HG03558 (cell line): ENCODE results near the gene KIF18A.
"Not testable (repeated sequence)": the region's sequence is repeated elsewhere in the genome, so short reads cannot be mapped to it uniquely, and the experiment has no call there.

Source experiments
- ATAC-seq: cut with Tn5 transposase; IDR thresholded peaks from one replicate; pipeline ENCODE4 v1.9.1; 2021; ENCODE audit warnings: moderate number of reproducible peaks; ENCODE audit not compliant: unreplicated experiment; ENCODE audit errors: extremely low read depth

KIF18A gene

GRCh38 chr11:28107750-28108618 is at the start of gene KIF18A, which contains the start of gene METTL15:
Gene KIF18A, minus strand, starts transcription at chr11:28108156. Its CDS starts 10,209 bp downstream, at chr11:28097947.
Gene METTL15, plus strand, starts transcription at chr11:28108388. Its CDS starts 4,947 bp downstream, at chr11:28113335.
- ATAC-seq: peak; percentile 94

- no peak for ATAC-seq
These were observed 45.6 kb upstream of the KIF18A start for GRCh38 chr11:28153586-28153985.

- ATAC-seq: no peak
These were observed 44.8 kb upstream of the KIF18A start for GRCh38 chr11:28152743-28153142.

DNA sequence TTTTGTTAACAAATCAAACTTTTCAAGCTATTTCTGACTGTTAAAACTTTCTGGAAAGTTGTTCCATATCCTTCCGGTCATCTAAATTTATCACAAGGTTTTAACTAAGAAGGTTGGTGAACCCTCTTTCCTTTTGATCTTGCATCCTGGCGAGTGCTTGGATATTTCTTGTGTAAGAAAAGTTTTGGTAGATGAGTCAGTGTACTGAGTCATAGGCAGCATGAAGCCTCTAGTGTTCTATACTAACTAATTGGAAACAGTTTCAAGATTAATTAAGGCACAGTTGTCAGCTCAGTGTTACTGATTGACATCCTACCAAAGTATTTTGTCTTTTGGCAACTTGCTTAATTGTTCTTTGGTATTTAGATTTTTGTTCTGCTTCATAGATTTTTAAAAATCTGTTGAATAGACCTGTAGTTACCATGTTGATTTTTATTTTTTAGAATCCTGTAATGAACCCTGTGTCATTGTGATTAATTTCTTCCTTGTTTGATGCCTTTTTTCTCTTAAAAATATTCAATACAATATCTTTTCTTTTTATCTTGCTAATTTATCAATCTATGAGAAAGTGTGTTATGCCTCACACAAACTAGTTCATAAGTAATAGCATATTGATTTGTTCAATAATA is 38.3 kb upstream of the KIF18A start:
- ATAC-seq: no peak

- no peak for ATAC-seq
These were observed 36.9 kb upstream of the KIF18A start for GRCh38 chr11:28144808-28145207.

DNA sequence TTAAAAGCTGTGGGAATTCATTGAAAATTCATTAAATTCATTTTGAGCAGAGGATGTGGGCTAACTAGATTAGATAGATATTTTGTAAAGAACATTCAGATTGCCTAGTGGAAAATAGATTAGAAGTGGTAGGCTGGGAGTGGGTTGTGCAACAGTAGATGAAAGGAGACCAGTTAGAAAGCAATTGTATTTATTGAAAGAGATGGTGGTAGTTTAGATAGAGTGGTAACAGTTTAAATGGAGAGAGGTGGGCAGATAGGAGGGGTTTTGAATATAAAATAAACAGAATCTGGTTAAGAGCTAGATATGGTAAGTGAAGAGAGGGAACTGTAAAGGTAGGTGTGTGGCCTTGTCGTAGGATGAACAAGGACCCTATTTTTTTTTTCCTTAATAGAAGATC is 34.8 kb upstream of the KIF18A start:
- ATAC-seq: no peak

DNA sequence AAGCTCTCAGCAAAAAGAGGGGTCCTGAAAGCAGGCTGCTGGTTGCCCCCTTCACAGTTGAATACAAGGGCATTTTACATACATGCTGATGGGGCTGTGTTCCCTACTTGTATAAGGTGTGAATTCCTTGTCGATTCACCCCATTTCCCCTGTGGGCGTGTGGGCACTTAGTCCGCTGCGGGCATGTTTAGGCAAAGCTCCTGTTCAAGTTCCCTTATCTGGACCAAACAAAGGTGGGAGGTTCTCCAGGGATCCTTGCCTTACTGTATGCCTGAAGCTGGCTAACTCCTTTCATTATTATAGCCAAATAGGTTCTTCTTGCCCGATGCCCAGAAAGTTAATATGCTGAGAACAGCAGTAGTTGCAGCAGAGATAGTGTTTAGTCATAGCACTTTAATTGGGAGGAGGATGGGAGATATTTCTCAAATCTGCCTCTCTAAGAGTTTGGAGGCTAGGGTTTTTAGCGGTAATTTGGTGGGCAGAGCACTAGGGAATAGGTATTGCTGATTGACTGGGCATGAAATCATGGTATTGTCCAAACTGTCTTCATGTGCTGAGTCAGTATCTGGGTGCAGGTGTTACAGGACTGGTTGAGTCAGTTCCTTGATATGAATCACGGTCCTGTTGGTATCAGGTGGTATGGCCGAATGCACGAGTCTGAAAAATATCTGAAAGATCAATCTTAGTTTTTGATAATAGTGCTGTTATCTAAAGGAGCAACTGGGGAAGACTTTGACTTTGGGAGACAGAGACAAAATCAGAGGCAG is 32.9 kb upstream of the KIF18A start:
- ATAC-seq: no peak

DNA sequence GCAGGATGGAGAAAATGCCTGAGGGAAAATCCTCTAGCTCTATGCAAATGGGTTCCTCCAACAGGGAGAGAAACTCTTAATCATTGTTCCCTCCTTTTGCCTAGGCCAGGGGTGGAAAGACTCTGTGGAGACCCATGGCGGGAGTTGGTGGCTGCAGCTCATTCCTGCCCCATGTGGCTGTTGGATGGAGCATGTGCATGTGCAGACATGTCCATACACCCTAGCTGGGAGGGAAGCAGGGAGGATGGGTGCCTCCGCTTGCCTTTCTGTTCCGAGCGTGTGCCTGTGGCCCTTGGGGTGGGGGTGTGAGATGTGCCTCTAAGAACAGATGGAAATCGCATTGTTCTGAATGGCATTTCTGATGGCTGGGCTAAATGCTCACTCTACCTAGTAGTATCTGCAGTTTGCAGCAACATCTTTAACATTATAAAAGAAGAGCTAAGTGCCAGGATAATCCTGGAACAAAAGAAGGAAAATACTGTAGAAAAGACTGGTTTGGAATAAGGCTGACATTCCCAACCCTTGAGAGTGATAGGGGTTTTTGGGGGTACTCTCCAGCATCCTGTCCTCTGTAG is 32.0 kb upstream of the KIF18A start:
- no peak for ATAC-seq

GRCh38 chr11:28137832-28138231 is 29.9 kb upstream of the KIF18A start:
- ATAC-seq: no peak

DNA sequence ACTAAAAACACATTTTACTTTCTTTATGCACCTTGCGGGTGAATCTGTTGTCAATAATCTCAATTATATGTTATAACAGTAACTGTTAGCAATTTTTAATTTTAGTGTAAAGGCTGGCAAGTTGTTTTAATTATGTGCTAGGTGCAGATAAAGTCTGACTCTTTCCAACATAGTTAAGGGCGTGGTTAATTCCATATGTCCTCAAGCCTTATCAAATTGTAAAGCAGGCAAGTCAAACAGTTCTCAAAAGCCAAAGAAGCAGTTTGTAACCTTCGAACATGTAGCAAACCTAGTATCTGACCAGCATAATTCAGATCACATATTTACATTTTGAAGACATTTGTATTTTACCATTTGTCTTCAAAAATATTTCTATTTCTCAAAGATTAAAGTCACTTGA is 29.4 kb upstream of the KIF18A start:
- ATAC-seq: no peak

GRCh38 chr11:28136157-28136556 is 28.2 kb upstream of the KIF18A start:
- ATAC-seq: not testable (repeated sequence)

- no peak for ATAC-seq
These were observed 25.2 kb upstream of the KIF18A start for GRCh38 chr11:28133146-28133545.

DNA sequence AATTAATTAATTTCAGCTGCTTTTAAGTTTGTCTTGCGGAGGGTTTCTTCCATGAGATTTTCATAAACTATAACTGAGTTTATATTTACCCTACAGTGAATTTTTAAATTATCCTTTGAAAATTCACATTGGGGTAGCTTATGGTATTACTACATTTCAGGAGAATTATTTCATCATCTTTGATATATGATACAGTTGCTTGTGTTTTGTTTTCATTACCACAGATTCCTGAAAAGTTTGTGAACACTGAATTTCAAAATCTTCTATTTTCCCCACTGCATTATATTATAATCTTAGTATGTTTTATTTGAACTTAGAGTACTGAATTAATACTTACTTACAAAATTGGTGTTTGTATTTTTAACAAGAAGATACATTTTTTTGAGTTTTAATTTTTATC is 24.6 kb upstream of the KIF18A start:
- no peak for ATAC-seq

- no peak for ATAC-seq
These were observed 15.2 kb upstream of the KIF18A start for GRCh38 chr11:28123151-28123581.

DNA sequence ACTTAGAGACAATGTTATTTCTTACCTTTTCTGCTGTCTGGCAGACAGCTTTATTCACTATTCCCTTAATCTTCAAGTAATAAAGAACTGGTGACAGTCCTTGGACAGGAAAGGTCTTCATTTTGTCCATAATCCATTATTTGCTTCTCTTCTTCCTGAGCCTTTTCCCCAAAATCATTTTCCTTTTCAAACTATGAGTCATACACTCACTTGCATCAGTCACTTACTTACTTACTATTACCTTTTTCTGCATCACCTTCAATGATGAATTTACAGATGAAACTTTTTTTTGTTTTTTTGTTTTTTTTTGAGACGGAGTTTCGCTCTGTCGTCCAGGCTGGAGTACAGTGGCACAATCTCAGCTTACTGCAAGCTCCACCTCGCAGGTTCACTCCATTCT is 9.8 kb upstream of the KIF18A start:
- no peak for ATAC-seq

DNA sequence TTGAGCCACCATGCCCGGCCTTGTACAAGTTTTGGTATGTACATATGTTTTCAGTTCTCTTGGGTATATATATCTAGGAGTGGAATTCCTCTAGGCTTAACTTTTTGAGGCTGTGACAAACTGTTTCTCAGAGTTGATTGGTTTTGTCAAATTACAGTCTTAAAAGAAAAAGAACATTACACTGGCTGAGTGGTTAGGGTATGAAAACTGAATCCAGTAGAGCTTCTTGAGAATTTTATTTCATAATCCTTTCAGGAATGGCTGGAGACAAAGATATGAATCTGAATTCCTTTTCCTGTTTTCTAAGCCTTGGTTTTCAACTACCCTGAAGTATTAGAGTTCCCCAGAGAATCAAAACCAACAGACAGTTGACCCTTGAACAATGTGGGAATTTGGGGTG is 6.8 kb upstream of the KIF18A start:
- no peak for ATAC-seq

DNA sequence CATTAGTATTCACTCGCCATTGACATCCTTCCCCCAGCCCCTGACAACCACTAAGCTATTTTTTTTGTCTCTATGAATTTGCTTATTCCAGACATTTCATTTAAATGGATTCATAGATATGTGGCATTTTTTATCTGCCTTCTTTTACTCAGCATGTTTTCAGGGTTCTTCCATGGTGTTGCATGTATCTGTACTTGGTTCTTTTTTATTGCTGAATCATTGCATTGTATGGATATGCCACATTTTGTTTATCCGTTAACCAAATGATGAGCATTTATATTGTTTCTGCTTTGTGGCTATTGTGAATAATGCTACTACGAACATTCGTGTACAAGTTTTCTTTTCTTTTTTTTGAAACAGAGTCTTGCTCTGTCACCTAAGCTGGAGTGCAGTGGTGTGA is 6.2 kb upstream of the KIF18A start:
- ATAC-seq: no peak

- no peak for ATAC-seq
These were observed 2.9 kb upstream of the KIF18A start for GRCh38 chr11:28110821-28111200.

DNA sequence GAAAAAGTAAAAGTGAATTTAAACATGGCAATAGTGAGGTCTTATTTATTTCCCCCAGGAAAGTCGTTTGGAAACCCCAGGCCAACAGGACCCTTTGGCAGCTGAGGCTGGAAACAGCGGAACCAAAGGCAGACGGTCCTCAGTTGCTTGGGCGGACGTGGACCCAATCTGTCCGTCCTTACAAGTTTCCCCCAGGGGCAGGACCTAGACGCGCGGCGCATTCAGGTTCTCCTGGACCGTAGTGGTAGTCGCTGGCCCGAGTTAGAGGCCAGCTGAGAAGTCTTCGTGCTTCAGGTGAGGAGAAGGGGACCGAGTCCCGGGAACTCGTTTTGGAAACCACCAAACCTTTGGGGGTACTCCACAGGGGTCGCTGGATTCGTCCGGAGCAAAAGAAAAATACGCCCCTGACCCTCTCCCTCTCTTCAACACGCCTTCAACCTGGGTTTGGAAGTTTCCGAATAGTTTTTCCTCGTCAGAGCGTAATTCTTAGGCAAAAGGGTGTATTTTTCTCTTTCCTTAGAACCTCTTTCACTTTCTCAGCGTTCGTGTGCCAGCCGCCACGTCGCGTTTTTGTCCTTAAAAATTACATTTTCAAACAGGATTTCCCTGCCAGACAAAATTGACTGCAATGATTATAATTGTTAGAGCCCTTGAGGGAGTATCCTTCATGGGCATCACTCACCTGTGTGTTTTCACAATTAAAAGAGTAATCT is 2.3 kb upstream of the KIF18A start:
- ATAC-seq: no peak

- ATAC-seq: no peak
These were observed 1.0 kb upstream of the KIF18A start for GRCh38 chr11:28108958-28109357.
